DND-41 (cell line): ENCODE data around the gene ABCG4.

ENCODE experiments used
- ATAC-seq: fragments of 200-7000 bp; cut with Tn5 transposase; 3 replicates; pipeline ENCODE4 v1.9.1; 2021; ENCODE audit warnings: low read depth; ENCODE audit not compliant: insufficient read depth
- DNase-seq: peaks from one replicate; pipeline ENCODE4 v3.0.0-alpha.2; 2020
- H2AFZ ChIP-seq: 2 replicates; pipeline ENCODE4 v1.6.0; 2012; ENCODE audit warnings: low read depth, low read length
- H3K27ac ChIP-seq: 2 replicates; pipeline ENCODE4 v1.5.1; 2012; ENCODE audit warnings: low read length, inconsistent platforms
- H3K27me3 ChIP-seq: fragments of 200-600 bp; sonication (generic); 2 replicates; pipeline ENCODE4 v1.6.0; 2012; ENCODE audit warnings: low read length, mild to moderate bottlenecking, inconsistent platforms; ENCODE audit not compliant: insufficient read depth, poor library complexity
- H3K36me3 ChIP-seq: 2 replicates; pipeline ENCODE4 v1.5.1; 2012; ENCODE audit warnings: low read length, inconsistent platforms; ENCODE audit not compliant: insufficient read depth
- H3K4me1 ChIP-seq: 2 replicates; pipeline ENCODE4 v1.5.1; 2012; ENCODE audit warnings: mild to moderate bottlenecking, low read length; ENCODE audit not compliant: insufficient read depth
- H3K4me2 ChIP-seq: 2 replicates; pipeline ENCODE4 v1.6.0; 2012; ENCODE audit warnings: mild to moderate bottlenecking, moderate library complexity, low read length, inconsistent platforms; ENCODE audit not compliant: insufficient read depth
- H3K4me3 ChIP-seq, 2 experiments: fragments of 200-600 bp in 1 of 2; shearing (Covaris generic) in 1 of 2; 2 replicates each; pipeline ENCODE4 v1.5.1; 2012 to 2016; ENCODE audit warnings: inconsistent platforms in 2 of 2, low read length in 2 of 2, mild to moderate bottlenecking in 2 of 2, low read depth in 1 of 2, moderate library complexity in 1 of 2
- H3K79me2 ChIP-seq: 2 replicates; pipeline ENCODE4 v1.6.0; 2012; ENCODE audit warnings: low read length, inconsistent platforms; ENCODE audit not compliant: insufficient read depth
- H3K9ac ChIP-seq: 2 replicates; pipeline ENCODE4 v1.6.0; 2012; ENCODE audit warnings: low read depth, mild to moderate bottlenecking, inconsistent platforms, low read length, moderate library complexity
- H3K9me3 ChIP-seq: 2 replicates; pipeline ENCODE4 v1.5.1; 2012; ENCODE audit warnings: low read length, moderate library complexity, mild to moderate bottlenecking, inconsistent platforms; ENCODE audit not compliant: insufficient read depth, severe bottlenecking
- H4K20me1 ChIP-seq: 2 replicates; pipeline ENCODE4 v1.6.0; 2012; ENCODE audit warnings: low read length; ENCODE audit not compliant: insufficient read depth
- EZH2 ChIP-seq: IDR thresholded peaks from 3 replicates; pipeline ENCODE4 v1.6.1; 2012; ENCODE audit warnings: borderline replicate concordance, low read depth, mild to moderate bottlenecking, moderate library complexity, low read length, inconsistent platforms; ENCODE audit not compliant: severe bottlenecking
- TF ChIP-seq, protein P1 (sequence below): IDR thresholded peaks from 2 replicates; pipeline ENCODE4 v1.5.1; 2012; ENCODE audit warnings: borderline replicate concordance, low read length, moderate library complexity, mild to moderate bottlenecking; ENCODE audit not compliant: poor library complexity, severe bottlenecking; ENCODE audit errors: extremely low read depth

ABCG4 gene

DNA sequence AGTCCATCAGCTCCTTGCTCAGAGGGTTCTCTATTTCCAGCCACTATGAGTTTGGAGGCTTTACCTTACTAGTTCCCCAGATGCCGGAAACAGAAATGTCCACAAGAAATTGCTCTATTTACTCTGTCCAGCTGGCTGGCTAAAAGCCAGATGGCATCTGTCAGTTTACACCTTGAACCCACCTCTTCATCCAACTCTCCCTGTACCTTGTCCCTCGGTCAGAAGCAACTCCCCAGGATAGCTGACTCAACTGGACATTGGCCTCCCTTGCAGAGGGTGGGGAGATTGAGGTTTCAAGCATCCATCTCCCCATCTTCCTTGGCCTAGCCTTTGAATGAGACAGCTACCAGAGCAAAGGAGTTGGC, 40.0 kb upstream of the ABCG4 start:
- Histone ChIP-seq H3K27ac (peak overlapping the region; percentile 53), H3K9ac (peak overlapping the region; percentile 77; the same call in 1 of the 2 replicates), H4K20me1 (peaks cover 9% of the 10 kb centered on the region; the same call in 1 of the 2 replicates), H3K4me2 (peak overlapping the region; percentile 94), H3K79me2 (peaks cover 44% of the 10 kb centered on the region), H3K36me3 (peaks cover 42% of the 10 kb centered on the region), H3K4me1 (peaks cover 38% of the 10 kb centered on the region), H3K4me3 (peak overlapping the region; percentile 67 to 89; a peak in 3 of 4 replicates), H2AFZ (no peak overlapping the region), H3K9me3 (no peaks in the 10 kb centered on the region), H3K27me3 (no peaks in the 10 kb centered on the region)
- no peak for TF ChIP-seq EZH2
- TF ChIP-seq, protein P1, sequence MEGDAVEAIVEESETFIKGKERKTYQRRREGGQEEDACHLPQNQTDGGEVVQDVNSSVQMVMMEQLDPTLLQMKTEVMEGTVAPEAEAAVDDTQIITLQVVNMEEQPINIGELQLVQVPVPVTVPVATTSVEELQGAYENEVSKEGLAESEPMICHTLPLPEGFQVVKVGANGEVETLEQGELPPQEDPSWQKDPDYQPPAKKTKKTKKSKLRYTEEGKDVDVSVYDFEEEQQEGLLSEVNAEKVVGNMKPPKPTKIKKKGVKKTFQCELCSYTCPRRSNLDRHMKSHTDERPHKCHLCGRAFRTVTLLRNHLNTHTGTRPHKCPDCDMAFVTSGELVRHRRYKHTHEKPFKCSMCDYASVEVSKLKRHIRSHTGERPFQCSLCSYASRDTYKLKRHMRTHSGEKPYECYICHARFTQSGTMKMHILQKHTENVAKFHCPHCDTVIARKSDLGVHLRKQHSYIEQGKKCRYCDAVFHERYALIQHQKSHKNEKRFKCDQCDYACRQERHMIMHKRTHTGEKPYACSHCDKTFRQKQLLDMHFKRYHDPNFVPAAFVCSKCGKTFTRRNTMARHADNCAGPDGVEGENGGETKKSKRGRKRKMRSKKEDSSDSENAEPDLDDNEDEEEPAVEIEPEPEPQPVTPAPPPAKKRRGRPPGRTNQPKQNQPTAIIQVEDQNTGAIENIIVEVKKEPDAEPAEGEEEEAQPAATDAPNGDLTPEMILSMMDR: no peak
- ATAC-seq (no peak), DNase-seq (no peak)

DNA sequence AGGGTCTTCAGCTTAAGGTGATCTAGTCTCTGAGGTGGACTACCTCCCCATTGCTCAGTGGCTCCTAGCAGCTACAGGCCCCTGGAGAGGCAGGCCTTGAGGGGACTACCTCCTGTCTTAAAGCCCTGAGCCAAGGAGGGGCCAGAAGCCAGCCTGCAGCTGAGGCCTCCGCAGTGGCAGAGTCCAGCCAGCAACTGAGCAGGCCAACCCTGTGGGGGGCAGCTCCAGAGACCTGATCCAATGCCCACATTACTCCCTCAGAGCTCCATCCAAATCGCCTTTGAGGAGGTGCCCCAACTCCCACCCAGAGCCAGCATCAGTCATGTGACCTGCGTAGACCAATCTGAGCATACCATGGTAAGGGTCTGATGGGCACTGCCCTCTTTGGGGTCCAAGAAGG, 39.0 kb upstream of the ABCG4 start:
- ATAC-seq: no peak
- H3K27me3 ChIP-seq: no peaks in the 10 kb centered on the region

DNA sequence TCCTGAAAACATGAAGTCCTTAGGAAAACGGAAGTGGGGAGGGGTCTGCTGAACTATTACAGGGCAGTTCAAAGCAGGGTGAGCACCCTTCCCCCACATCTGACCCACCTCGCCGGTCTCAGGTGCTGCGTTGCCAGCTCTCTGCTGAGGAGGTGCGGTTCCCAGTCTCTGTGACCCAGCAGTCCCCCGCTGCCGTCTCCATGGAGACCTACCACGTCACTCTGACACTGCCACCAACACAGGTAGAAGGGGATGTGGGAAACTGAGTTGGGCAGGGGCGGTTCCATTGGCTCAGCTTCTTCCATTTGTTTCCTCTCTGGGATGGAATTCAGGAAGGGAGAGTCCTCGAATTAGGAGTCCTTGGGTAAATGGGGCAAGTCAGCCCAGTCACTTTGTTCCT, 38.4 kb upstream of the ABCG4 start:
- H3K27ac ChIP-seq: no peak overlapping the region
- H3K4me2 ChIP-seq: peak overlapping the region; percentile 3; the same call in 1 of the 2 replicates
- no peak overlapping the region for H3K4me3 ChIP-seq
- H3K9ac ChIP-seq: no peak overlapping the region
- H2AFZ ChIP-seq: no peak overlapping the region
- no peak for DNase-seq
- no peak for ATAC-seq
- peaks cover 44% of the 10 kb centered on the region for H3K79me2 ChIP-seq
- H3K27me3 ChIP-seq: no peaks in the 10 kb centered on the region
- H3K4me1 ChIP-seq: peaks cover 37% of the 10 kb centered on the region
- TF ChIP-seq, protein P1: no peak
- no peak for TF ChIP-seq EZH2
- no peaks in the 10 kb centered on the region for H3K9me3 ChIP-seq
- H3K36me3 ChIP-seq: peaks cover 55% of the 10 kb centered on the region
- H4K20me1 ChIP-seq: peaks cover 11% of the 10 kb centered on the region; the same call in 1 of the 2 replicates

More for the DNA sequence above, 39.0 kb upstream of the ABCG4 start:
- DNase-seq: no peak
- no peaks in the 10 kb centered on the region for H3K9me3 ChIP-seq
- no peak overlapping the region for H3K27ac ChIP-seq
- peaks cover 51% of the 10 kb centered on the region for H3K36me3 ChIP-seq
- 0 out of 2 replicates have a peak overlapping the region, but pooled peaks have one; percentile 77 for H3K9ac ChIP-seq
- H2AFZ ChIP-seq: no peak overlapping the region
- H3K4me3 ChIP-seq: no peak overlapping the region
- H4K20me1 ChIP-seq: peaks cover 11% of the 10 kb centered on the region; the same call in 1 of the 2 replicates
- H3K4me1 ChIP-seq: peaks cover 37% of the 10 kb centered on the region
- TF ChIP-seq EZH2: no peak
- TF ChIP-seq, protein P1: no peak
- H3K79me2 ChIP-seq: peaks cover 44% of the 10 kb centered on the region
- H3K4me2 ChIP-seq: peak overlapping the region; percentile 94; the same call in 1 of the 2 replicates
